MV-4-11 (cell line): ENCODE data around the gene CRTAC1.

ENCODE experiments used
- DNase-seq: peaks from one replicate; lab custom pipeline; 2025; lab: John Stamatoyannopoulos, UW

The CRTAC1 gene, protein sequence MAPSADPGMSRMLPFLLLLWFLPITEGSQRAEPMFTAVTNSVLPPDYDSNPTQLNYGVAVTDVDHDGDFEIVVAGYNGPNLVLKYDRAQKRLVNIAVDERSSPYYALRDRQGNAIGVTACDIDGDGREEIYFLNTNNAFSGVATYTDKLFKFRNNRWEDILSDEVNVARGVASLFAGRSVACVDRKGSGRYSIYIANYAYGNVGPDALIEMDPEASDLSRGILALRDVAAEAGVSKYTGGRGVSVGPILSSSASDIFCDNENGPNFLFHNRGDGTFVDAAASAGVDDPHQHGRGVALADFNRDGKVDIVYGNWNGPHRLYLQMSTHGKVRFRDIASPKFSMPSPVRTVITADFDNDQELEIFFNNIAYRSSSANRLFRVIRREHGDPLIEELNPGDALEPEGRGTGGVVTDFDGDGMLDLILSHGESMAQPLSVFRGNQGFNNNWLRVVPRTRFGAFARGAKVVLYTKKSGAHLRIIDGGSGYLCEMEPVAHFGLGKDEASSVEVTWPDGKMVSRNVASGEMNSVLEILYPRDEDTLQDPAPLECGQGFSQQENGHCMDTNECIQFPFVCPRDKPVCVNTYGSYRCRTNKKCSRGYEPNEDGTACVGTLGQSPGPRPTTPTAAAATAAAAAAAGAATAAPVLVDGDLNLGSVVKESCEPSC

DNA sequence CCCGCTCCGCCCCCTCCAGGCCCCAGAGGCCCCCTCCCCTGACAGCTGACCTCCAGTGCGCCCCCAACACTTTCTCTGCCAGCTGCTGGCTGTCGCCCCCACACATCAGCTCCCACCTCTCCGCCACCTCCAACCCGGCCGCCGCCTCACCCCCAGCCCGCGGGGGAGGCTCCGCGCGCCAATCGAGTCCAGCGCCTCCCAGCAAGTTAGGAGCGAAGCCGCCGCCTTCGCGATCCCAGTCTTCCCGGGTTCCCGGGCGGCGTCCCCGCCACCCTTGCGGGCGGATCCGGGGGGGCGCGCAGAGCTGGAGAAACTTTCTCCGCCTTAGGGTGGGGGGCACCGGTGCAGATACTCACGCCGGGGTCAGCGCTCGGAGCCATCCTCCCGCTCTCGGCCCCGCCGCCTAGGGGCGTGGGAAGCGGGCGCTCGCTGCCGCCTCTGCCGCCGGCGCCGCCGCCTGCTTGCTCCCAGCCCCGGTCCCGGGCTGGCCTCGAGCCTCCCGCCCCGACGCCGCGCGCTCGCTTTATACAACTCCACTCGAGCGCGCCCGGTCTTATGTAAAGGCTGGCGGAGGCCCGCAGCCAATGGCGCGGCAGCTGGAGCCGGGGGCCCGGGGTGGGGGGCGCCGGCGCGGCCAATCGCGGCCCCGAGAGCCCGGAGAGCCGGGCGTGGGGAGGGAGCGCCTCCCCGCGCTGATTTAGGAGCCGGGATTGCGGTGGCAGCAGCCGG, at the start of gene CRTAC1:
CRTAC1 (minus strand) TSS at position 529 of the 729 bp plus-strand sequence; CDS start at position 380, 149 bp downstream.
- DNase-seq: no peak

DNA sequence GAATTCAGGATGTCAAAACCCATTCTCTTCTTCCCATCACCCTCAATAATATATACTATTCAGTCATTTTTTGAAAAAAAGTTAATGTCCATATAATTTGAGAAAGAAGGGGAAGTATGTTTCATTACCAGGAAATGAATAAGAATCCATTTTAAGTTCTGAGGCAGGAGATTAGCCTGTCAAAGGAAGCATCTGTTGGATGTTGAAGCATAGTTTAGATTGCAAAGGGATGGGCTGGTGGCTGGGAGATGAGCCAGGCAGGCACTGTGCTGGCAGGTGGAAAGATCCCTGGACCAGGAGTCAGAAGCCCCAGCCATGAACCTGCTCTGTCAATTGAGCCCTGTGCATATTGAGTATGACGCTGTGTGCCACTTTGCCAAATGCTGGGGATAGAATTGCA, 48.4 kb upstream of the CRTAC1 start:
- DNase-seq: no peak

DNA sequence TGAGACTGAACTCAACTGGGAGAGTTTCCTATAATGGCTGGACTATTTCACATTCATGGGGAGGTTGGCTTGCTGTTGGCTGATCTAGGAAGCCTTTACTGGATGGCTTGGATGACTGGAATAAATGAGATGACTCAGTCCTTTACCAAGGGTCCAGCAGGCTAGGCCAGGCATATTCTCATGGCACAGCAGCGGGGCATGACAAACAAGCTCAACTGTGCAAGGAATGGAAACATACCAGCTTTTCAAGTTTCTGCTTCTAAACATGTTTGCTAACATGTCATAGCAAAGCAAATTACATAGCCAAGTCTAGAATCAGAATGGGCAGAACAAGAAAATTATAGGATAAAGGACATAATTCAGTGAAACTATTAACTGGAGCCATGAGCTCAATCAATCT, 46.8 kb upstream of the CRTAC1 start:
- DNase-seq: no peak

DNA sequence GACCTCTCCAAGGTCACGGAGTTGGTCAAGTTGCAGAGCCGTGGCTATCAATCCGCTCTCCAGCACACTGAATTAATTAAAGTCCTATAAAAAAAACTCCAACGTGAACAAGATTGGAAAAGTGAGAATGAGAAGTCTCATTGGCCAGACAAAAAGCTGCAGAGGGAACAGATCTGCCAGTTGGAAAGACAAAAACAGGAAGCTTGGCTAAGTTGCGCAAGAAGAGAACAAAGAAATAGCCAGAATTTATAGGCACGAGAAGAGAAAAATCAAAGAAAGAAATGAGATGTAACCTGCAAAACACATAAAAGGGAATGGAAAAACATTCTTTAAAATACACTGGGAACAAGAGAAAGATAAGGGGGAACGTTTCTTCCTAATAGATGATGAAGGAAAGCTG, 45.7 kb upstream of the CRTAC1 start:
- DNase-seq: peak; percentile 64

DNA sequence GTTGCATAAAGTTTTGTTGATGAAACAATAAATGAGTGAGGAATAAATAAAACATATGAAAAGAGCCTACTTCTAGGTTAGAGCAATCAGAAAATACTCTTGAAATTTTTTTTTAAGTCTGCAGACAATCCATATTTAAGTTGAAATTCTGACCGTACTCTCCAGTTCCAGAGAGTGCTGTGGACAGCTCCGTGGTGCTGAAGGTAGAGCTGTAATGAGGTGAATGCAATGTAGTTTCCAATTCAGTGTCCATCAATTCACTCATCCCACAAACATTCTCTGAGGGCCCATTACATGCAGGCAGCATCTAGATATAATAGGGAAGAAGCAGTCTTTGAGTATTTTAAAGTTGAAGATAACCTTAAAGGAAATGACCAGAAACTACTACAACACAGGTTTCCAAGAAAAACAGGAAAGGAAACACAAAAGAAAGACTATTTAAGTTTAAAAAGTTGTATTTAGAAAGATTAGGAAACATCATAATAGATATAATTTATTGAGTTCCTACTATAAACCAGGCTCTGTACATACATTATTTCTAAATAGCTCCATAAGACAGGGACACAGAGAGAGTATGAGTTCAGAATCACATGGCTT, 44.0 kb upstream of the CRTAC1 start:
- peak; percentile 6 for DNase-seq

DNA sequence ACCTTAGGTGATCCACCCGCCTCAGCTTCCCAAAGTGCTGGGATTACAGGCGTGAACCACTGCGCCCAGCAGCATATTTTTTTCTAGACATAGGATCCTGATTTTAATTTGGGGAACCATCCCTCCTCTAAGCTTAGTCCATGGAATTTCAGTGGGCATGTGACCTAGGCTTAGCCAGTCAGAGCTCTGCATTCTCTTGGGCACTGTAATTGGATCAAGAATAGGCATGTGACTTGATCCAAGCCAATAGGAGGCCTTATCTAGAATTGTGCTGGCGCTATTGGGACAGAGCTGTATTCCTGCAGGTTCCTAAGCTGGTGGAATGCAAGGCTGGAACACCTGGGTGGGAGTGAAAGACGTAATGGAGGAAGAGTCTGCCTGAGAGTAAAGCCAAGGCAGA, 36.7 kb upstream of the CRTAC1 start:
- no peak for DNase-seq

DNA sequence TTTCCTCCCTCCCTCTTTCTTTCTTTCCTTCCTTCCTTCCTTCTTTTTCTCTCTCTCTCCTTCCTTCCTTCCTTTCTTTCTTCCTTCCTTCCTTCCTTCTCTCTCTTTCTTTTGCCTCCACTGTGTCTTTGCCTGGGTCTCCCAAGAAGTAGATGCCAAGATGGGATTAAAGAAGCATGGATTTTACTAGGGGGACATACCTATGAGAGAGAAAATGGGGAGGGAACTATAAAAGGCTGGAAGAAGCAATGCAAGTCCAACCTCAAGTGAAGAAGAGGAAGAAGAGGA, 33.3 kb upstream of the CRTAC1 start:
- DNase-seq: no peak

DNA sequence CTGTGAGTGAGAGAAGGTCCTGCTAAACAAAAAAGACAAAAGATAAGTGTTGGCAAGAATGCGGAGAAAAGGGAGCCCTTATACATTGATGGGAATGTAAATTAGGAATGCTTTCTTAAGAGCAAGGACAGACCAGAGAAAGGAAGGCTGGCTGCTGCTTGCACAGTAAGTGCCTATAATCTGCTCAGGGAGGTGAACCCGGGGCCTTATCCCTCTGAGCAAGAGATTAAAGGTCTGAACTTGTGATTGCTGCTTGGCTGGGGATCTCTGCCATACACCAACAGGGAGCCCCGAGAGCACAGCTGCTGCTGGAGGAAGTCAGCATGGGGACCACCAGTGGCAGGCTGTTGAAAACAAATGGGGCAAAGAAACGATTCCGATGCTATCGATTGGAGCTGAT, 32.0 kb upstream of the CRTAC1 start:
- no peak for DNase-seq

DNA sequence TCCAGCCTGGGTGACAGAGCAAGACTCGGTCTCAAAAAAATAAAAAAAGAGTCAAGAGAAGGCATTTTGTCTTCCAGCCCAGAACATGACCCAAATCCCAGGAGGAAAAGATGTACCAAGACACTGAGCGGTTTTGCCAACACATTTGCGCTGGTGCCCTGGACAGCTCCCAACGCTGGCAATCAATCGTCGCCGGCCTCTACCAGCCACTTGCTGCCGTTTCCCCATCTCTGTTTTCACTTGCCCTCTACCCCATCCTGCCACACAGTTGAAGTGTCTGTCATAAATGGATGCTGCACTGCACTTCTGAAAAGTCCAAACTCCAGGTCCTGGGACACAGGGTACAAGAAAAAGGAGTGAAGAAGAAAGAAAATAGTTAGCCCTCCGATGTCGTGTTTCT, 29.7 kb upstream of the CRTAC1 start:
- no peak for DNase-seq

DNA sequence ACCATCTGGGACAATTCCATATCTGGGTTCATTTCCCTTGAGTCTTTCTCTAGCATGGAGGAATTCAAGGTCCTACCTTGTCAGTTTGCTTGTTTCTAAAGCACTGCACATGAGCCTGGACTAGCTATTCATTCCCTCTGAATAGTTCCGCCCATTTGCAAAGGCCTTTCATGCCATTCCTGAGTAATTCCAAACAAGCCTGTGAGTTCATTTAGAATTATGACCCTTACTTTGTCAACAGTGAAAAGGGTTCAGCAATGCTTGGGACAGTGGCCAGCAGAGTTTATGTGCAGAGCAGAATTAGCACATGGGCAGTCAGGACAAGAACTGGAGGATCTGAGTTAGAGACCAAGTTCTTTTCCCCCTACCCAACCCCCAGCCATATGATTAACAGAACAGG, 27.9 kb upstream of the CRTAC1 start:
- DNase-seq: no peak

DNA sequence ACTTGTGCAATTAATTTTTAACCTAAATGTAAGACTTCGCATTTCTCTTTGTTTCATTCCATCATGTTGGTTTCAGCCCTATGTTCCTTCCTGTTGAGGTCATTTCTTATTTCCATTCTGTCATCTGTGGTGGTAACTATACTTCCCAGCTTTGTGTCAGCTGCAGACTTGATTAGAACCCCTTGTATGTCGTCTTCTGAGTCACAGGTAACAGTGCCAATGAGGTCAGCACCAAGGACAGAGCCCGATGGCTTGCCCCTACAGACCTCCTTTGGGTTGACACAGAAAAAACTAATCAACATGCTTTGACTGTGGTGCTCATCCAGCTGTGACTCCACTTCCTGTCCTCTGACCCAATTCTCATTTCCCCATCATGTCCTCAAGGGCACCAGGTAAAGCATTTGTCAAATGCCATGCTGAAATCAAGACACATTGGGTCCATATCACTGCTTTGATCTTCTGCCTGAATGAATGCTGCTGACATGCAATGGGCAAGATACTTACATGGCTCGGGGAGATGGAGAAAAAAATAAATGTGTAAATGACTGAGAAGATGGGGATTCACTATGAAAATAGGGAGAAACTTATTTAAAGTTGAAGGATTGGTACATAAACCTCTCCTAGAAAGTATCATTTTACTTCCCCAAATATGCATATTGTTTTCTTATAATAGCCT, 25.6 kb upstream of the CRTAC1 start:
- DNase-seq: peak; percentile 13

DNA sequence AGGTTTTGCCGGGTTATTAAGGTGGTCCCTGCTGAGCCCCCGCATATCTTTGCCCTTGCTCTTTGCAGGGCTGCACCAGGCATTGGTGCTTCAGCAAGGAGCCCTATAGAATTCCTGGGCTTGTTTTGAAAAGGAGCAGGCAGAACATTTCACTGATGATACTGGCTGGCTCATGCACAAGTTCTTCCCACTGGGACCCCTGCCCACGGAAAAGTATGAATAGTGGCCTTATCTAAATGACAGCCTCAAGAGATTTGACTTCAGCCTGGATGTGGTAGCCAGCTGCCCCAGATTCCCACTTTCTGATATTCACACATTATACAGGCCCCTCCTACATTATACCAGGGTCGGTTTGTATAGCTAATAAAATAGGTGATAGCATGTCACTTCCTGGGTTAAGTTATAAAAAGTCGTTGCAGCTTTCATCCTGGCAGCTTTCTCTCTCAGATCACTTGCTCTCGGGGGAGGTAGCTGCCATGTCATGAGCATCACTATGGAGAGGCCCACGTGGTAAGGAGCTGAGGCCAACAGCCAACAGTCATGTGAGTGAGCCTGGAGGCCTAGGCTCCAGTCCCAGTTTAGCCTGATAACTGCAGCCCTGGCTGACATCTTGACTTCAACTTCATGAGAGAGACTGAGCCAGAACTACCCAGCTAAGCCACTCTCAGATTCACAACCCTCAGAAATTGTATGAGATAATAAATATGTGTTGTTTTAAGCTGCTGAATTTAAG, 16.8 kb upstream of the CRTAC1 start:
- no peak for DNase-seq

DNA sequence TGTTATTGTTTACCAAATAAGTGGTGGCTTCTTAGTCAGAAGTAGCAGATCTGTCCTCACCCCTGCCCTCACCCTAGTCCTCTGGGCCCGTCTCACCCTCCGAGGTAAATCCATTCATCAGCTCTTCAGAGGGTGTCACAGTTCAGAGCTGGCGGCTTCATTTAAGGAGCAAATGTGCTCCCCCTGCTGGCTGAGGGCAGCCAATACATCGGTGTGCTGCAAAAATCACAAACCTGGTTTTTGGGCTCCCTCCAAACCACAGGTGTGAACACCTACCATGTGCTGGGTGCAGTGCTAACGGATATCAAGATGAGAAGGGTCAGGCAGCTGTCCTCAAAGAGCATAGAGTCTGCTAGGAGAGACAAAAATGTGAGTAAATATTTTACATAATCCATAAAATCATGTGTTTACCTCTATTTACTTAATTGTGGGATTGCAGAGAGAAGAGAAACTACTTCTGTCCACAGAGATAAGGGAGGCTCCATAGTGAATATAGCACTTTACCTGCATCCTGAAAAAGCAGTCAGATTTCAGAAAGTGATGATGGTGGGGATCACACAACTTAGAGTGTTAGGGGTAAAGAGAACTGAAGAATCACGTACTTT, 15.5 kb upstream of the CRTAC1 start:
- DNase-seq: peak; percentile 13

DNA sequence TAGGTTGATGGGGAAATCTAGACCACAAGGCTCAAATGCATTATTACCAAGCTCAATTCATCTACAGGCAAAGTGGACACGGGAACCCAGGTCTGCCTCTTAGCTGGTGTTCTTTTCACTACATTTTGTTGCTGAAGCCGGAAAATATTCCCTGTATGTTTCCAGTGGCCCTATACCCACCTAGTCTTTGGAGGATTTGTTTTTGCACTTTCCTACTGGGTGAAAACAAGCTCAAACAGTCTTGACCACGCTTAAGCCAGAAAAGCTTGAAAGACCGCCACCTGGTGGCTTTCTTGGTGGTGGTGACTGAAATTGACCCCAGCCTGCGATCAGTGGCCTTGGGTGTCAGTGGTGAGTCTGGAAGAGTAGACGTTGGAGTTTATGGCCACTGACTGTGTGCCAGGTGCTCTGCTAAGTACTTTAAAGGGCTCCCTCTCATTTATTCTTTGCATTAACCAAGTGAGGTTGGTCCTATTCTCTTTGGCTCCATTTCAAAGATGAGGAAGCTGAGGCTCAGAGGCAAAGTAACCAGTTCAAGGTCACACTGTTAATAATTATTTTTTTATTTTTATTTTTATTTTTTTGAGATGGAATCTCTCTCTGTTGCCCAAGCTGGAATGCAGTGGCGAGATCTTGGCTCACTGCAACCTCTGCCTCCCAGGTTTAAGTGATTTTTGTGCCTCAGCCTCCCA, 11.1 kb upstream of the CRTAC1 start:
- DNase-seq: peak; percentile 13

DNA sequence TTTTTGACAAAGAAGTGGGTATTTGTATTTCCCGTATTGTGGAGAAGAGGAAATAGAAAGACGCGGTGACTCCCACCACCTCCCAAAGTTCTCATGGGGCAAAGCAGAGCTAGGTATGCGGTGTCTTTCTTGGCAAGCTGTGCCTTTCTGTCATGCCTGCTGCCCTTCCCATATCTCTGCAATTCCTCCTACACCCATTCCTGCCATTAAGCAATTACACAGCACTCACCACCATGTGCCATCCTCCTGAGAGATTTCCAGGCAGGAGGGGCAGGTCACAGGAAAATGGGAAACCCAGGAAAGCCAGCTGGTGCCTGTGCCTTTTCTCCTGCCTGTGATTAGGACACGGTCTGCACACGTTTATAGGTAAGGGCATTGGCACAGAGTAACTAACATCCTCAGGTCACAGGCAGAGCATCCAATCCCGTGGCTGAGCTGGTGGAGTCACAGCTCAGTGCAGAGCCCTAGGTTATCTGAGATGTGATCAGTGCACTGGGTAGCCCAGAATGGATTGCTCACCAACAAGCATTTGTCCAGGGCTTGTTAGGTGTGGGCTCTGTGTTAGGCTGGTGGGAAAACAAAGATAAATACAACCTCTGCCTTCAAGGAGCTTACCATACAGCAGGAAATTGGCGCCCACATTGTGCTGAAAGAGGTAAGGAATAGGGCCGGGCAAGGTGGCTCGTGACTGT, 9.4 kb upstream of the CRTAC1 start:
- no peak for DNase-seq

DNA sequence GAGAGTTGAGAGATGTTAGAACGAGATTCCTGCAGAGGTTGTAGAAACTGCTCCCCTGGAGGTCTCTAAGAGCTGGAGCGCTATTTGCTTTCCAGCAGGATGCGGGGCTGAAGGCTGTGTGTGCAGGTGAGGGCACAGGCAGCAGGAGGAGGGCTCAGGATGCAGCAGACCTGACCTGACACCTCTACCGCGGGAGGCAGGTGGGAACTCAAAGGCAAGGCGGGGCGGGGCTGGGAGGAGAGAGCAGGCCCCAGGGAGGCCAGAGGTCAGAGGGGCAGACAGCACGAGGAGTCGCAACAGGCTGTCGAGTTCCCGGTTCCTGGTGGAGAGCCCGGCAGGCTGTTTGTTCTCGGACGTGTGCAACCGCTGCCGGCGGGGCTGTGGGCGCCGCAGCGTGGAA, 7.9 kb upstream of the CRTAC1 start:
- DNase-seq: no peak

DNA sequence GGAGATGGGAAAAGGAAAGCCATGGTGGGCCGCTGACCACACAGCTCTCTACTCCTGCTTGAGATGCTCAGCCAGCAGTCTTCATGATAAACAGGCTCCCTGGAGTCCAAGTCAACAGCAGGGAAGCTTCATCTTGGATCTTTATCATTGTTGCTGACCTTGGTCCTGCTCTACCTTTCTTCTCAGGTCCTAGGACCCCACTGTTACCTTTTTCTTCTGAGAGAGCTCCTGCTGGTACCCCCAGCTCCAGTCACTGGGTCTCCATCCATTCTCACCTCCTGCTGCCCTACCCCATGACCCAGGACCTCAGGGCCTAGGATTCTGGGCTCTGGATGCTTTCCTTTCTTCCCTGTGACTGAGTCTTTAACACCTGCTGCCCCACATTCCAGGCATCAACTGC, 5.2 kb upstream of the CRTAC1 start:
- no peak for DNase-seq

DNA sequence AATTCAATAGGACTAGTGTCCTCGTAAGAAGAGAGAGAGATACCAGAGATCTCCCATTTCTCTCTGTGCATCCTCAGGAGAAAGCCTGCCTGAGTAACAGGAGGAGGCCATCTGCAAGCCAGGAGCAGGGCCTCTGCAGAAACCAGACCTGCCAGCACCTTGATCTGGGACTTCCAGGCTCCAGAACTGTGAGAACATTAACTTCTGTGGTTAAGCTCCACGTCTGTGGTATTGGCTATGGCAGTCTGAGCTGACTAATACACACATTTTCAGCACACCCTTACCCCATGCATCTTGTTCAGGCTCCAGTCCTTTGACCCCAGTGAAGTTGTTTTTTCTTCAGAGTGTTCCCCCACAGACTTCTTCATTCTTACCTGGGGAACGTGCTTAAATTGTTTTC, 3.1 kb upstream of the CRTAC1 start:
- DNase-seq: no peak

DNA sequence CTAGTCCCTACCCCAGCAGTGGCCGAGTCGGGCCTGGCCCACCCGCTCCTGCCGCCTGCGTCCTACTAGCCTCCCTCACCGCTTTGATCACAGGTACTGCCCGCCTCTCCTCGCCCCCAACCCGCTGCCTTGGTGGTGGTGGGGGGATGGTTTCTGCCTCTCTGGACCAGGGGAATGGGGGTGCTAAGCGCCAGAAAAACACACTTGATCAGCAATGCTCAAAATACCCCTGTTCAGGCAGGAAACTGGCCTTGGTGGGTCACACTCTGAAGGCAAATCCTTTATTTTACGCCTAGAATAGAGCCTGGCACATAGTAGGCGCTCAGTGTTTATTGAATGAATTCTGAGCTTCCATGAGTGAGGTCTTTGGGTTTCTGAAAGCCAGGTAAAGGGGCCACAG, 1.0 kb upstream of the CRTAC1 start:
- no peak for DNase-seq

DNA sequence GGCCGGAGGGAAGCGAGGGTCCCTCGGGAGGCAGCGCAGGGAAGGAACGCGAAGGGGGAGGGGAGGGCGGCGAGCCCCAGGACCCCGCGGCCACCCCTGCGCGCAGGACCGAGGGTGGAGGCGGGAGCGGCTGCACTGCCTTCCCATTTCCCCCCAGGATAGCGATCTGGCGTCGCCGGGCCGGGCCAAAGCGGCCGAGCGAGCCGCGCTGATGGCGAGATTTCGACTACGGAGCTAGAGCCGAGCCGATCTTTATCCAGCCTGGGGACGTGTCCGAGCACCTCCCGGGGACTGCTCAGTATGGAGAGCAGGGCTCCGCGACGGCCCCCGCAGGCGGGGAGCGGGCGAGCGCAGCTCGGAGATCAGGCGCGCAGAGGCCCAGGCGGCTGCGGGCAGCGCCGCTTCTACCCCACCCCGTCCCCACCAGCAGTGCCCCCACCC, 590 bp upstream of the CRTAC1 start:
- no peak for DNase-seq
